Peyer's patch (tissue), 4 donors: ENCODE results near the gene SLC16A14.

Source experiments
- POLR2A ChIP-seq, 2 donors: fragments of 450-650 bp; IDR thresholded peaks; one replicate each; pipeline ENCODE4 v1.5.1; 2017; ENCODE audit warnings: antibody characterized with exemption in 2 of 2, mild to moderate bottlenecking in 2 of 2, moderate library complexity in 2 of 2
- TF ChIP-seq, protein P1 (sequence below), 6 experiments: fragments of 450-650 bp in 4 of 6; fragments of 200-600 bp in 2 of 6; sonication (generic) in 1 of 6; IDR thresholded peaks; one replicate each; pipeline ENCODE4 v1.5.1; 2017 to 2019; ENCODE audit warnings: antibody characterized with exemption in 6 of 6, mild to moderate bottlenecking in 3 of 6, moderate library complexity in 1 of 6

DNA sequence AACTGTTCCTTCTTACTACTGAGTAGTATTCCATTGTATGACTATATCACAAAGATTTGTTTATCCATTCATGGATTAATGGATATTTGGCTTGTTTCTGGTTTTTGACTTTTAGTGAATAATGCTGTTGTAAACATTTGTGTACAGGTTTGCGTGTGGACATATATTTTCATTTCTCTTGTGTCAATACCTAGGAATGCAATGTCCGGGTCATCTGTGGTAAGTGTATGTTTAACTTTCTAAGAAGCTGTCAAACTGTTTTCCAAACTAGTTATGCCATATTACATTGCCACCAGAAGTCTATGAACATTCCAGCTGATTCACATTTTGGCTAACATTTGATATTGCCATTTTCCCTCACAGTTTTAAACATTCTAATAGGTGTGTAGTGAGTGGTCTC lies 29.1 kb upstream of the SLC16A14 start:
- TF ChIP-seq POLR2A (IDR thresholded peaks at IDR 0.05), result no peak
- TF ChIP-seq, protein P1, sequence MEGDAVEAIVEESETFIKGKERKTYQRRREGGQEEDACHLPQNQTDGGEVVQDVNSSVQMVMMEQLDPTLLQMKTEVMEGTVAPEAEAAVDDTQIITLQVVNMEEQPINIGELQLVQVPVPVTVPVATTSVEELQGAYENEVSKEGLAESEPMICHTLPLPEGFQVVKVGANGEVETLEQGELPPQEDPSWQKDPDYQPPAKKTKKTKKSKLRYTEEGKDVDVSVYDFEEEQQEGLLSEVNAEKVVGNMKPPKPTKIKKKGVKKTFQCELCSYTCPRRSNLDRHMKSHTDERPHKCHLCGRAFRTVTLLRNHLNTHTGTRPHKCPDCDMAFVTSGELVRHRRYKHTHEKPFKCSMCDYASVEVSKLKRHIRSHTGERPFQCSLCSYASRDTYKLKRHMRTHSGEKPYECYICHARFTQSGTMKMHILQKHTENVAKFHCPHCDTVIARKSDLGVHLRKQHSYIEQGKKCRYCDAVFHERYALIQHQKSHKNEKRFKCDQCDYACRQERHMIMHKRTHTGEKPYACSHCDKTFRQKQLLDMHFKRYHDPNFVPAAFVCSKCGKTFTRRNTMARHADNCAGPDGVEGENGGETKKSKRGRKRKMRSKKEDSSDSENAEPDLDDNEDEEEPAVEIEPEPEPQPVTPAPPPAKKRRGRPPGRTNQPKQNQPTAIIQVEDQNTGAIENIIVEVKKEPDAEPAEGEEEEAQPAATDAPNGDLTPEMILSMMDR (IDR thresholded peaks at IDR 0.05), result no peak
